ENCODE results near the gene PIBF1.

- TF ChIP-seq, protein P1, sequence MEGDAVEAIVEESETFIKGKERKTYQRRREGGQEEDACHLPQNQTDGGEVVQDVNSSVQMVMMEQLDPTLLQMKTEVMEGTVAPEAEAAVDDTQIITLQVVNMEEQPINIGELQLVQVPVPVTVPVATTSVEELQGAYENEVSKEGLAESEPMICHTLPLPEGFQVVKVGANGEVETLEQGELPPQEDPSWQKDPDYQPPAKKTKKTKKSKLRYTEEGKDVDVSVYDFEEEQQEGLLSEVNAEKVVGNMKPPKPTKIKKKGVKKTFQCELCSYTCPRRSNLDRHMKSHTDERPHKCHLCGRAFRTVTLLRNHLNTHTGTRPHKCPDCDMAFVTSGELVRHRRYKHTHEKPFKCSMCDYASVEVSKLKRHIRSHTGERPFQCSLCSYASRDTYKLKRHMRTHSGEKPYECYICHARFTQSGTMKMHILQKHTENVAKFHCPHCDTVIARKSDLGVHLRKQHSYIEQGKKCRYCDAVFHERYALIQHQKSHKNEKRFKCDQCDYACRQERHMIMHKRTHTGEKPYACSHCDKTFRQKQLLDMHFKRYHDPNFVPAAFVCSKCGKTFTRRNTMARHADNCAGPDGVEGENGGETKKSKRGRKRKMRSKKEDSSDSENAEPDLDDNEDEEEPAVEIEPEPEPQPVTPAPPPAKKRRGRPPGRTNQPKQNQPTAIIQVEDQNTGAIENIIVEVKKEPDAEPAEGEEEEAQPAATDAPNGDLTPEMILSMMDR (conservative IDR thresholded peaks at IDR 0.05; ENCODE audit: low read depth, low read length) = no peak
- no peak for TF ChIP-seq EZH2 (IDR thresholded peaks at IDR 0.05; ENCODE audit: low read length, unreplicated experiment)
- no peak for TF ChIP-seq EZH2phosphoT487 (IDR thresholded peaks at IDR 0.05; ENCODE audit: borderline replicate concordance, low read length)
These were observed 256.1 kb downstream of the PIBF1 start for GRCh38 chr13:73038064-73038463.

All from PC-3 (cell line).